GM23338 (cell line): Measurements from ENCODE around the gene DGKK. TPM values are rescaled to one million over a fixed set of nuclear protein-coding genes. Genes with fewer than 3 reads are reported as not detected.
A peak's percentile ranks its signal among the peaks of the same experiment; 100 is the strongest.

Experiments used
- ATAC-seq: fragments of 200-7000 bp; cut with Tn5 transposase; 3 replicates; pipeline ENCODE4 v1.9.1; 2020
- DNase-seq: peaks from one replicate; pipeline ENCODE4 v3.0.0-alpha.2; 2015; ENCODE audit warnings: low spot score
- H2AFZ ChIP-seq: fragments of 200-600 bp; sonication (generic); 2 replicates; pipeline ENCODE4 v1.8.0; 2016; ENCODE audit warnings: antibody characterized with exemption, mild to moderate bottlenecking, moderate library complexity
- H3F3A ChIP-seq: fragments of 200-600 bp; sonication (generic); replicated peaks from 2 replicates; pipeline ENCODE4 v1.8.0; 2017; ENCODE audit warnings: antibody characterized with exemption, mixed run types, low read depth
- H3K27ac ChIP-seq: fragments of 200-600 bp; sonication (generic); 2 replicates; pipeline ENCODE4 v1.6.1; 2016; ENCODE audit warnings: low read depth
- H3K27me3 ChIP-seq: fragments of 200-600 bp; sonication (generic); 2 replicates; pipeline ENCODE4 v1.8.0; 2016; ENCODE audit warnings: mild to moderate bottlenecking, mixed run types, moderate library complexity; ENCODE audit not compliant: insufficient read depth
- H3K36me3 ChIP-seq: fragments of 200-600 bp; sonication (generic); 2 replicates; pipeline ENCODE4 v1.8.0; 2016; ENCODE audit warnings: mild to moderate bottlenecking; ENCODE audit not compliant: insufficient read depth
- H3K4me1 ChIP-seq: fragments of 200-600 bp; sonication (generic); 2 replicates; pipeline ENCODE4 v1.8.0; 2016; ENCODE audit warnings: mild to moderate bottlenecking, moderate library complexity; ENCODE audit not compliant: insufficient read depth
- H3K4me2 ChIP-seq: fragments of 200-600 bp; sonication (generic); 2 replicates; pipeline ENCODE4 v1.7.1; 2017; ENCODE audit warnings: mixed run types
- H3K4me3 ChIP-seq: fragments of 200-600 bp; sonication (generic); 2 replicates; pipeline ENCODE4 v1.6.1; 2016; ENCODE audit warnings: mixed run types
- H3K79me2 ChIP-seq: fragments of 200-600 bp; sonication (generic); replicated peaks from 2 replicates; pipeline ENCODE4 v1.8.0; 2017; ENCODE audit warnings: mild to moderate bottlenecking; ENCODE audit not compliant: insufficient read depth
- H3K9me2 ChIP-seq: fragments of 200-600 bp; sonication (generic); 2 replicates; pipeline ENCODE4 v1.8.0; 2017; ENCODE audit not compliant: insufficient read depth
- H4K20me1 ChIP-seq: fragments of 200-600 bp; sonication (generic); replicated peaks from 2 replicates; pipeline ENCODE4 v1.8.0; 2017; ENCODE audit warnings: mild to moderate bottlenecking; ENCODE audit not compliant: insufficient read depth
- H3K27ac Mint-ChIP-seq: 2 replicates; pipeline ENCODE4 v1.8.0; 2020; ENCODE audit warnings: inconsistent platforms, mild to moderate bottlenecking, moderate library complexity, mixed read lengths
- H3K27me3 Mint-ChIP-seq: 3 replicates; pipeline ENCODE4 v1.8.0; 2022; ENCODE audit warnings: low read depth, mild to moderate bottlenecking, moderate library complexity, mixed read lengths, inconsistent platforms; ENCODE audit not compliant: insufficient read depth, poor library complexity
- H3K36me3 Mint-ChIP-seq: 3 replicates; pipeline ENCODE4 v1.8.0; 2021; ENCODE audit warnings: low read depth, mild to moderate bottlenecking, inconsistent platforms, moderate library complexity, mixed read lengths
- H3K4me1 Mint-ChIP-seq: 3 replicates; pipeline ENCODE4 v1.8.0; 2020; ENCODE audit warnings: mild to moderate bottlenecking, inconsistent platforms, mixed read lengths
- H3K4me3 Mint-ChIP-seq: 3 replicates; pipeline ENCODE4 v1.8.0; 2021; ENCODE audit warnings: moderate library complexity, mild to moderate bottlenecking, inconsistent platforms, mixed read lengths
- H3K9me3 Mint-ChIP-seq: 3 replicates; pipeline ENCODE4 v1.8.0; 2020; ENCODE audit warnings: moderate library complexity, mild to moderate bottlenecking, inconsistent platforms, mixed read lengths
- CREB1 ChIP-seq: fragments of 250-450 bp; sonication (Bioruptor Pico); IDR thresholded peaks from 2 replicates; pipeline ENCODE4 v1.5.0; 2020; ENCODE audit warnings: low read depth, mild to moderate bottlenecking, moderate library complexity
- EZH2 ChIP-seq: fragments of 200-600 bp; sonication (generic); IDR thresholded peaks from one replicate; pipeline ENCODE4 v1.8.0; 2017; ENCODE audit warnings: antibody characterized with exemption, mild to moderate bottlenecking, low read depth; ENCODE audit not compliant: unreplicated experiment
- EZH2phosphoT487 ChIP-seq: fragments of 200-600 bp; sonication (generic); IDR thresholded peaks from one replicate; pipeline ENCODE4 v1.8.1; 2018; ENCODE audit warnings: antibody characterized with exemption; ENCODE audit not compliant: unreplicated experiment
- JUNB ChIP-seq: IDR thresholded peaks from one replicate; pipeline ENCODE4 v1.6.1; 2016; ENCODE audit warnings: antibody characterized with exemption; ENCODE audit not compliant: unreplicated experiment
- POLR2AphosphoS5 ChIP-seq: IDR thresholded peaks from 2 replicates; pipeline ENCODE4 v1.6.1; 2016; ENCODE audit warnings: antibody characterized with exemption, low read depth
- REST ChIP-seq: IDR thresholded peaks from one replicate; pipeline ENCODE4 v1.6.1; 2018; ENCODE audit warnings: antibody characterized with exemption; ENCODE audit not compliant: unreplicated experiment
- STAT1 ChIP-seq: IDR thresholded peaks from one replicate; pipeline ENCODE4 v1.6.1; 2016; ENCODE audit warnings: antibody characterized with exemption; ENCODE audit not compliant: unreplicated experiment
- ZNF331 ChIP-seq: fragments of 250-450 bp; sonication (Bioruptor Pico); IDR thresholded peaks from 2 replicates; pipeline ENCODE4 v1.5.0; 2020; ENCODE audit warnings: low read depth, mild to moderate bottlenecking, moderate library complexity
- ZNF462 ChIP-seq: fragments of 250-450 bp; sonication (Bioruptor Pico); IDR thresholded peaks from 2 replicates; pipeline ENCODE4 v1.5.0; 2020; ENCODE audit warnings: mild to moderate bottlenecking, moderate library complexity
- polyA plus RNA-seq: library from polyadenylated mRNA; unstranded; fragments of >200 nt; fragmentation: Nextera tagmentation; extraction: Ambion mirVana; gene quantifications from 2 replicates; pipeline ENCODE4 v1.2.1, GENCODE V29; 2016
- total RNA-seq: library from RNA; depleted of rRNA; stranded (reverse); fragments of >200 nt; shearing (Covaris generic); gene quantifications from 2 replicates; pipeline ENCODE4 v1.2.3, GENCODE V29; 2014

The DGKK gene
- total and polyA plus RNA-seq, 2 experiments from 2014 or later = 2.1 to 8.9 TPM

GRCh38 chrX:50459615-50460014, 11.0 kb downstream of the DGKK start:
- H3K4me1 ChIP-seq = peaks cover 84% of the 10 kb centered on the region
- TF ChIP-seq JUNB = no peak
- TF ChIP-seq EZH2phosphoT487 = no peak
- no peak for TF ChIP-seq POLR2AphosphoS5
- TF ChIP-seq STAT1 = no peak
- no peak for TF ChIP-seq ZNF462 (CRISPR knock-in tag)
- H3K27ac ChIP-seq = 0 out of 2 replicates have a peak overlapping the region, but pooled peaks have one; percentile 28
- H3K36me3 Mint-ChIP-seq = no peaks in the 10 kb centered on the region
- no peak for DNase-seq
- H3K4me3 Mint-ChIP-seq = peak overlapping the region; percentile 9; the same call in 2 of the 3 replicates
- no peaks in the 10 kb centered on the region for H3K36me3 ChIP-seq
- no peaks in the 10 kb centered on the region for H3K9me2 ChIP-seq
- no peaks in the 10 kb centered on the region for H3K27me3 ChIP-seq
- H2AFZ ChIP-seq = no peak overlapping the region
- no peaks in the 10 kb centered on the region; the same call in 1 of the 2 replicates for H3K79me2 ChIP-seq
- peaks cover 4% of the 10 kb centered on the region for H3K27me3 Mint-ChIP-seq
- no peak overlapping the region for H3K4me3 ChIP-seq
- H3K27ac Mint-ChIP-seq = no peak overlapping the region; the same call in 1 of the 2 replicates
- peaks cover 76% of the 10 kb centered on the region for H3K4me1 Mint-ChIP-seq
- peak overlapping the region; percentile 69 for H3K4me2 ChIP-seq
- no peaks in the 10 kb centered on the region for H3K9me3 Mint-ChIP-seq
- no peaks in the 10 kb centered on the region for H4K20me1 ChIP-seq
- no peaks in the 10 kb centered on the region for H3F3A ChIP-seq
- ATAC-seq = no peak

- Histone ChIP-seq H3K4me1 (peaks cover 76% of the 10 kb centered on the region), H2AFZ (no peak overlapping the region), H3F3A (no peaks in the 10 kb centered on the region), H3K4me2 (0 out of 2 replicates have a peak overlapping the region, but pooled peaks have one; percentile 69), H3K79me2 (no peaks in the 10 kb centered on the region; the same call in 1 of the 2 replicates), H3K36me3 (no peaks in the 10 kb centered on the region), H3K27me3 (no peaks in the 10 kb centered on the region), H4K20me1 (no peaks in the 10 kb centered on the region), H3K9me2 (no peaks in the 10 kb centered on the region), H3K4me3 (no peak overlapping the region), H3K27ac (no peak overlapping the region)
- ATAC-seq = no peak
- peaks cover 4% of the 10 kb centered on the region for H3K27me3 Mint-ChIP-seq
- peaks cover 78% of the 10 kb centered on the region for H3K4me1 Mint-ChIP-seq
- no peaks in the 10 kb centered on the region for H3K36me3 Mint-ChIP-seq
- no peak overlapping the region for H3K4me3 Mint-ChIP-seq
- no peak for DNase-seq
- no peaks in the 10 kb centered on the region for H3K9me3 Mint-ChIP-seq
- H3K27ac Mint-ChIP-seq = 0 out of 2 replicates have a peak overlapping the region, but pooled peaks have one; percentile 20
- TF ChIP-seq ZNF331 (CRISPR knock-in tag) = no peak
- TF ChIP-seq EZH2 = no peak
- TF ChIP-seq CREB1 (CRISPR knock-in tag) = no peak
- TF ChIP-seq REST = no peak
- no peak for TF ChIP-seq EZH2phosphoT487
Measured at GRCh38 chrX:50458483-50458882, 12.1 kb downstream of the DGKK start.
